SIG-M5 (cell line): ENCODE data around the gene RECK.

ENCODE experiments used
- DNase-seq: peaks from one replicate; lab custom pipeline; 2025; lab: John Stamatoyannopoulos, UW

RECK gene

DNA sequence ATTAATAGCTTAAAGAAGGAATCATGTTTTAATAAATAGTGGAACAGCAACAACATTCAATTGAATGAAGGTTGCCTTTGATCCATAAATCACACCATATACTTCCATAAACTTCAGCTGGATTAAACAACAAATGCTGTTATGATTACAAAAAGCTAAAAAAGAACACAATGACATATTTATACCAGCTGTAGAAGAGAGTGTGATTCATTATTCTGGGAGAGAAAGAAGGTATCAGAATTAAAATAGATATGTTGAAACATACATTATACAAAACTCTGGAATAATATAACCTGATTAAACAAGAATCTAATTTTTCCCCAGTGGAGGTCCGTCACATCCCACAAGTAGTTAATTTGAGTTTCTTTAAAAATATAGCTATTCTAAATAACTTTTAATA, 7.5 kb upstream of the RECK start:
- DNase-seq = no peak

DNA sequence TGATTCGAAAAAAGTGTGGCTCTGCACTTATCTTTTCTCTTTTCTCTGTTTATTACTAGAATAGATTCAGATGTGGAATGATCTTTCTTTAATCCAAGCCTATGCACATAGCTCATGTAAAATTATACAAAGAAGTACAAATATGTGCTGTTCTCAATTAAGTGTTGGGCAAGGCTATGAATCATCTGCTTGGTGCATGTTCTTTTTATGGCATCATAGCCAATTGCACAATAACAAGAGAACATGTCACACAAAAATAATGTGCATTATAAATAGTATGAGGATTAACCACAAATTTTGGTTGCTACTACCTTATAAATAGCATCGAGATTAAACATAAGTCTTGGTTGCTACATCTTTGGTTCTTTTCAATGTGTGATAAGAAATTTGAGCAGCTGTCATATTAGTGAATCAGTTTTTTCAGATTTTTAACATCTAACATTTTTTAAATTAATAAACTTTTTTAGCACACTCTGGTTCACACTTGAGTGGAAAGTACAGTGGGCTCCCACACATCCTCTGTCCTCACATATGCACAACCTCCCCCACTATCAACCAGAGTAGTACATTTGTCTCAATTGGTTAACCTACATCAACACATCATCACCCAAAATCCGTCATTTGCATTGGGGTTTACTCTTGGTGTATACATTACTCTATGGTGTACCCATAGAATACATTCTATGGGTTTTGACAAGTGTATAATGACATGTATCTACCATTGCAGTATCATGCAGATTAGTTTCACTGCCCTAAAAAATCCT, 6.8 kb upstream of the RECK start:
- DNase-seq = peak; percentile 37

DNA sequence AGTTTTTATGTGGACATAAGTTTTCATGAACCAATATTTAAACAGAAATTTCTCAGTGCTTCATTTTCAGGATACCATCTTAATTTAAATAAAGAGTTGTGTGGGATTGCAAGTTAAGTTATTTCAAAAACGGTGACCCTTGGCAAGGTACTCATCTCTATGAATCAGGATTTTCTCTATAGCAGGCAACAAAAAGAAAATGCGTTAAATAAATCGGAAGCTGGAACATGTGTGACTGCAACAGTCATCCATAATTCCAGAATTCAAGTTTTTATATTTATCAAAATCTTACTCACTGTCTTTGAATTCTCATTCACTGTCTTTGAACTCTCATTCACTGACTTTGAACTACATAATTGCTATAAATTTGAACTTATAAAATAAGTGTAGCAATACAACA, 5.8 kb upstream of the RECK start:
- no peak for DNase-seq

DNA sequence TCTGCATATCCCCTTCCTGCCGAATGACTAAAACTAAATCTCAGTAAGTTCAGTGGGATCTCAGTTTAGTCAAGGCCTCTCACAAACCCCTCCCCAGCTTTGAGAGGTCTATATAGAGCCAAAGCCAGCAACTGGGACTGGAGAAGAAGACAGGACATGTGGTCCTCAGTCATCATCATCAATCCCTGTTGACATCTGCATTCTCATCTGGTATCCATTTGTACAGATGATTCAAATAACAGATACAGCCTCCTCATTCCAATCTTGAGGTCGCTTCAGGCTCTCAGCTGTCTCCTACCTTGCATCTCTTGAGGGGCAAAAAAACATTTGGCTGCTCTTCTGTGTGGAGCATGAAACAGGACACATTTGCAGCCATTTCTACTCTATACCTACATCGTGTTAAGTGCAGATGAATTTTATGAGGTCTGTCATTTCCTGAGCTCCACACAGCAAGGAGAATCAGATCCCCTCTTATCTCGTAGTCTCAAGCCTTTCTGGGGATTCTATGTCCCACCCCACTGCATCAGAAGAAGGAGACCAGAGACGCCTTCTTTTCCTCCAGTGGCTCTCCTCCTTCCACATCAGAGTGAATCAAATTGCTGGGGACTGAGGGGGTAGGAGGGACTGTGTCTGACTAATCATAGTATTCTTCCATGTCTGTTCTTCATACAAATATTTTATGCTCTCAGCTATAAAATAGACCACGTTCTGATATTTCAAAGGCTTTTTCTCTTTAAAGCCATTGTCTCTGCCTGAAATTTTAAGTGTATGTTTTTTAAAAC, 4.7 kb upstream of the RECK start:
- no peak for DNase-seq

DNA sequence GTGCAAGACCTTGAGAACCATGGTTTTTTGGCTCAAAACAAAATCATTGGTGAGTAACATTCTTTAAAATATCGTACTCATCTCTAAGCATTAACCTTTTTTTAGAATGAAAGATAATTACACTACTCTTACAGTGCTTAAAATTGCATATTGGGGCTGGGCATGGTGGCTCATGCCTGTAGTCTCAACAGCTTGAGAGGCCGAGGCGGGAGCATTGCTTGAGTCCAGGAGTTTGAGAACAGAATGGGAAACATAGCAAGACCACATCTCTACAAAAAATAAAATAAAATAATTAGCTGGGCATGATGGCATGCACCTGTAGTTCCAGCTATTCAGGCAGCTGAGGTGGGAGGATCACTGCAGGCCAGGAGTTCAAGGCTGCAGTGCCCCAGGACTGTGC, 2.9 kb upstream of the RECK start:
- DNase-seq = no peak

DNA sequence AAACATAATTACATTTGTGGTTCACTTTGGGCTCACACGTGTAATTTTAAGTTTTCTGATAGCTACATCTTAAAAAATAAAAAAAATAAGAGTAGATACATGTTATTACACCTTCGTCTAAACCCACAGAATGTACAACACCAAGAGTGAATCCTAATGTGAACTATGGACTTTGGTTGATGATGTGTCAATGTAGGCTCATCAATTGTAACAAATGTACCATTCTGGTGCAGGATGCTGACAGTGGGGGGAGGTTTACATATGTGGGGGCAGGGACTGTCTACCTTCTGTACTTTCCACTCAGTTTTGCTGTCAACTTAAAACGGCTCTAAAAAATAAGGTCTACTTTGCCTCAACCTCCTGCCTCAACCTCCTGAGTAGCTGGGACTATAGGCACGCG, 2.5 kb upstream of the RECK start:
- no peak for DNase-seq

DNA sequence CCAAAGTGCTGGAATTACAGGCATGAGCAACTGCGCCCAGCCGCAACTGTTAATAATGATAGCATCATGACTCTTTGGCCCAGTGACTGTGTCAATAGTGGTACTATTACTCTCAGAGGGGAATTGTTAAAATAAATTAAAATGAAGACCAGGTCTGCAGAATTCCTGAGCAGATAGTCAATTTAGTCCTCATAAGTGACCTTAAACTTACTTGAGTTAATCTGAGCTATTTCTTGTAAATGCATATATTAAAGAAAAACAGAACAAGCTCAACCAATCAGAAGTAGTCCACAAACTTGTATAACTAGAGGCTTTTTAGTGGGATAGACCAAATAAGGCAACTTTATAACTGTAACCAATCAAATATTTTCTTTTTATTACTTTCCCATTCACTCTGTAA, 1.7 kb upstream of the RECK start:
- DNase-seq = no peak

DNA sequence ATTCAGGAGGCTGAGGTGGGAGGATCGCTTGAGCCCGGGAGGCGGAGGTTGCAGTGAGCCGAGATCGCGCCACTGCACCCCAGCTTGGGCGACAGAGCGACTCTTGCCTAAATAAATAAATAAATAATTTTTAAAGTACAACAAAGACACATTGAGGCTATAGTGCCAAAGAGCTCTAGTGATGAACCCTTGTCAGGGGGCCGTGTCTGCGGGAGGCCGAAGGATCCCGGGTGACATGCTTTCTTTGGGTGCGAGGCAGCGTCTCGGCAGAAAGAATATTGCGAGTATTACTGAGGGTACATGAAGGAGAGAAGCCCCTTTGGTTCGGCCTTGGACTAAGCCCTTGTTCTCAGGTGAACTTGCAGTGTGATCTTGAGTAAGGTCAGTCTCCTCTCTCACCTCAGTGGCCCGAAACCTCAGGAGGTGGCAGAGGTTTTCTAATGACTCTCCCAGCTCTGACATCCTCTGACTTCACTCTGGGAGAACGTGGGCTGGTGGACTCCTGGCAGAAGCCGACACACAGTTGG, 397 bp upstream of the RECK start:
- DNase-seq = no peak

DNA sequence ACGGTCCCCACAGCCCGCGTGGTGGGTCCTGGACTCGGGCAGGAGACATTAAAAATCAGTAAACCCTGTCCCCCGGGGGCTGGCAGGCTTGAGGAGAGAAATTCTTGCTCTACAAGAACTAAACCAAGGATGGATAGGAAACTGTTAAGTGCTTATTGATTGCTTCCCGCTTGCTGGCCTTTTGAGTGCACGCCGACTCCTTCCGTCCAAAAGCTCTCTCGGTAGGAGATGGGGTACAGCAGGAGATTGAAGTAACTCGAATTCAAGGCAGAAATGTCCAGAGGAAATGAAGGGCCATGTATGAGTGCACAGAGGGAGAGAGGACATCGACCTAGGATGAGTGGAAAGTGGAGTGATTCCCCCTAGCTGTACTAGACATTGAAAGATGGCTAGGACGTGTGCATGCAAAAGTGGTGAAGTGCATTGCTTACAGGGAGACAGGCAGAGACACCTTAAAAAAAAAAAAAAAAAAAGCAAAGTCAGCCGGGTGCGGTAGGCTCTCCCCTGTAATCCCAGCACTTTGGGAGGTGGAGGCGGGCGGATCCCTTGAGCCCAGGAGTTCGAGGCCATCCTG, 923 bp downstream of the RECK start:
- no peak for DNase-seq

DNA sequence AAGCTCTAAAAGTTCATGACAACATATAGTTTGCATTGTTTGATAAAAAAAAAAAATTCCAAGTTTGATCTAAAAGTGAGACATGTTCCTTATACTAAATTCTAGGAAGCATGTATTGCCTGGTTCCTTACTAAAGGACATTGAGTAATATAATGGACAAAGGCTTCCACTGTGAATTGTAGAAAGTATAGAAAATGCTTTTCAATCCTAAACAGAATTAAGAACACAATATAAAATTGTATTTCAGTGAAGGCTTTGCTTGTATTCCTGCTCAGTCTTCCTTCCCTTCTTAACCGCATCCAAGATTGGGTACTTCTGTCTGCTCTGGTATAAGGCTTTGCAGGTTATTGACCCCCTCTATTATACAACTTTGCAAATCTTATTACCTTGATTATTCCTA, 2.4 kb downstream of the RECK start:
- DNase-seq = no peak

DNA sequence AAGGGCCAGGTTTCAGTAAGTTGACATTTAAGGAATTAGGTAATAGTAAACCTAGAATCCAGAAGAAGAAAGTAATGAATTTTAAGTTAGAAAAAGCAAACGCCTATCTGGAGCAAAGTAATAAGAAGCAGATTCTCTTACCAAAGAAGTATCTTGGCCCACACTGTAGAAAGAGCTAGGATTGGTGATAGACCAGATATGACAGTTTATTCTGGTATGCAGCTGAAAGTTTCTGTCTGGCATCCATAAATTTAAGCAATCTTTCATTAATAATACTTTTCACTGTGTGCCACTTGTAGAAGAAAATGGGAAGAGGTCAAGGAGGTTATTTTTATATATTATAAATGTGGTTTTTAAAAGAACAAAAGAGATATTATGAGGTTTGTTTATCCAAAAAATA, 3.0 kb downstream of the RECK start:
- DNase-seq = no peak

DNA sequence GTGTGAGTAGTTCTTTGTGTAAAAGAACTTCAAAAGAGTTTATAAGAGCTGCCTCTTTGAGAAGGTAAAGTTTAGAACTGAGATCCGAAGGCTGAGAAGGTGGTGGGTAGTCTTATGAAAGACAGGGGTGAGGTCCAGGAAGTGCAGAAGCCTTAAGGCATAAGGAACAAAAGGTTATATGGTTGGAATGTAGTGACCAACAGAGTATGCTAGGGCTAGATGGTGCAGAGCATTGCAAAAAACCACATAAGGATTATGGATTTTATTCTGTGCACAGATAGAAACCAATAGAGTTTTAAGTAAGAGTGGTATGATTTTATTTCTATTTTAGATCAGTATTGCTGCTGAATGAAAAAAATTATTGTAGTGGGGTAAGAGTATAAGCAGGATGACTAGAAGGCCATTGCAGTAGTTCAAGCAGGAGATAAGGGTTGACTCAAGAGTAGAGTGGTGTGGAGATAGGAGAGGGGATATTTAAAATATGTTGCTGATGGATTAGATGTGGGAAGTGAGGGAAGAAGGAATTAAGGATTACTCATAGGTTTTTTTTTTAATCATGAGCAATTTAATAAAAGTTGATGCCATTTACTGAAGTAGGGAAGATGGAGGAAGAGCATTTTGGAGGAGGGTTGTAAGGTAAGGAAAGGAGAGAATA, 3.7 kb downstream of the RECK start:
- no peak for DNase-seq

DNA sequence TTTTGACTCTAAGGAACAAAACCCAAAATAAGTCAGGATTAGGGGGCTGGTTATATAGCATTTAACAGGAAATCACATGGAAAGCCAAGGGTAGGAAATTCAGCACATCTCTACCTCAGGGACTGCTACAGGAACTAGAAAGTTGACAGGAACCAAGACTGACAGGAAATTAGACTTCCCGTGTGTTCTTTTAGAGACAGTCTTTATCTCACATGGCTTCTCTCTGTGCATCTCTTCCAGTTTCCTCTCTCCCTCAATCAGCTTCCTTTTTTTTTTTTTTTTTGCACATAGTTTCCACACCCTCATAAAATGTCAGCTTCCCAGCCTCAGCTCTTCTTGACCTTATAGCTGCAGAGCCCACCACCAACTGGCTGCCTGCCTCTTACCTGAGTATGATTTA, 4.8 kb downstream of the RECK start:
- no peak for DNase-seq

DNA sequence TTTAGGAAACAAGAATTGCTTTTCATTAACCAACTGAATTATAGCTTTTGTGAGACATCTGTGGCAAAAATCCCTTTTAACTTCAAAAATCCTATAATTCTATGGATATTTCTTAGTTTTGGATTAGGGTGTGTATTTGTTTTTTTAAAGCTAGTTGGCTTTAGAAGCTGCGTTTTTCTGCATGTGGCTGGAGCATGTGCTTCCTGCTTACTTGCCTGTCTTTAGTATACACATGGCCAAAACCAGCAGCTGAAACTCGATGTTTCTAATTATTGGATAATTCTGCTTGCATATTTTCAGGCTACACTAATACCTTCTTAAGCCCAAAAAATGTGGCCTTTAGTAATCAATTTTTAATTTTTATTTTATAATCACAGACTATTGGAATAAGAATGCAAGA, 8.9 kb downstream of the RECK start:
- no peak for DNase-seq

DNA sequence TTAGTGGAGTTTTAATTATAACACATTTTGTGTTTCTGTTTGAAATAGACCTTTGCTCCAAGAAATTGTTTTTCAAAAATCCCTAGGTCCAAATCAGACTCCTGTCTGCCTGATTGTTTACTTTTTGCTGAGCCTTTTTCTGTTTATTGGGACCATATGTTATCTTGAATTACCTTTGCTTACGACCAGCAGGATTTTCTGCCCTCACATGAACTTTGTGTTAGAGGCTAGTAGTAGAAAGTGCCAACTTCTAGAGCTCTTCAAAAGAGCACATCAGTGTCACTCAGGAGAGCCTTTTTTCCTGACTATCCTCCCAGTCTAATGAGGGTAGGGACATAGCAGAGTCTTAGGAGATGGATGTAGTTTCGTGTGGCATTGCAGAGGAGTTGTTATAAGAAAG, 10.2 kb downstream of the RECK start:
- DNase-seq = no peak

DNA sequence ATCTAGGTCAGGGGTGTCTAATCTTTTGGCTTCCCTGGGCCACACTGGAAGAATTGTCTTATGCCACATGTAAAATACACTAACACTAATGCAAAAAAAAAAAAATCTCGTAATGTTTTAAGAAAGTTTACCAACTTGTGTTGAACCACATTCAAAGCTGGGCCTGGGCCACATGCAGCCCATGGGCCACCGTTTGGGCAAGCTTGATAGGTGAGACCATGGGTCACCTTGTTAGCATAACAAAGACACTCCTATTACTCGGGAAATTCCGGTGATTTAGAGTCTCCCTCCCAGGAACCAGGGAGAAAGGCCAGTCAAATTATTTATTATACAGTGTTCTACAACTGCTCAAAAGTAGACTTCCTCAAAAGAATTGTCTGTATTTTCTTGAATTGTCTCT, 12.7 kb downstream of the RECK start:
- no peak for DNase-seq

DNA sequence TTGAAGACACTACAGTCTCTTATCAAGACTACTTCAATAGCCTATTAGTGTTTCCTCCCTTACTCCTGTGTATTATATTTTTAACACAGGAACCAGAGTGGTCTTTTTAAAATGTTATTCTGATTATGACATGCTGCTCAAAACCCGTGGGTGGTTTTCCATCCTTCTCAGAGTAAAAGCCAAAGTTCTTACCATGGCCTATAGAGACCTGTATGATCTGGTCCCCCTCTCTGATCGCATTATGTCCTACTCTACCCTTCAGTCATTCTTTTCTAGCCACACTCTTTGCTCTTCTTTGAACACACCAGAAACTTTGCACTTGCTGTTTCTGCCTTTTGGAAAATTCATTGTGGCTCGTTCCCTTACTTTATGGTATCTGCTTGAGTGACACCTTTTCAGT, 13.8 kb downstream of the RECK start:
- no peak for DNase-seq

DNA sequence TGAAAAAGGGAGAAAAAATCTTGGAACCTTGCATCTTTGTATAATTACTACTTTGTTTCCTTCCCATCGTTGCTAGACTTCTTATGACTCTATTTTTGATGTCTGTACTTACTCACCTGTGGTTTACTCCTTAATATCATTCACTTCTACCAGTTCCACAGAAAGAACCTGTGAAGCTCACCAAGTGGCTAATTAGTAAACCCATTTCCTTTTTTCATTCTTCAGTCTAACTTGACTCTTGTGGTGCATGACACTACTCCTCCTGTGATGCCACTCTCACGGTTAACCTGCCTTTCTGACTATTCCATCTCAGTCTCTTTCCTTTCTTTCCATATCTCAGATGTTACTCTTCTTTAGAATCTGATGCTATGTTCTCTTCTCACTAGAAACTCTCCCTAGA, 14.6 kb downstream of the RECK start:
- no peak for DNase-seq

DNA sequence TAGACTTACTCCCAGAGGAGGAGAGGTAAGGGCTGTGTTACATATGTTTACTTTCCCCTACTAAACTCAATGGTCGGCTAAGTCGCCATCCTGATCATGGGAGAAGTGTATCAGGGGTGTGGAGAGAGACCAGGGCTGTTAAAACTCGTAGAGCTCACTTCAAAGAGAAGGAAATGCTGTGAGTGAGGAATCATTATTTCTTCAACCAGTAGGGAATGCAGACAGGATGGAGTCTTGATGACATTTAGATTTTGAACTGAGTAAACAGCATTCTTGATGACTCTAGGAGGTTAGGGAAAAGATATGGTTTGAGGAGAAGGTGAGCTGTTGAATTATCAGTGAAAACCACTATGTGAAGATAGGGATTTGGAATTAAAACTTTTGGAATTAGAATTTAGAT, 17.3 kb downstream of the RECK start:
- no peak for DNase-seq

DNA sequence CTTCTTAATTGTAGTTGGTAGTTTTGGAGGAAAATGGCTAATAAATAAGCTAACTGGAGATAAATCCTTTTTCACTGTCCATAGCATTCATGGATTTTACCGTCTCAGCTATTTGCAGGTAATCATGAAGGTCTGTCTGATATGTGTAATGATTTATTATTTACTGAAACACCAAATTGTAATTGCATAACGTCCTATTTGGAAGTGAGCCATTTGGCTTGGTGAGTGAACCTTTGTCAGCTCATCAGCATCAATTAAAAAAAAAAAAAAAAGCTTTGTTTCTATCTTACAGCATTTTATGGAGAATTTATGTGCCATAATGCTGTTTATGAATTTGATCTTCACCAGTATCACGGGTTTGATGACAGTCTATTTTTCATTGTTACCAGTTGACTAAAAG, 20.2 kb downstream of the RECK start:
- no peak for DNase-seq

DNA sequence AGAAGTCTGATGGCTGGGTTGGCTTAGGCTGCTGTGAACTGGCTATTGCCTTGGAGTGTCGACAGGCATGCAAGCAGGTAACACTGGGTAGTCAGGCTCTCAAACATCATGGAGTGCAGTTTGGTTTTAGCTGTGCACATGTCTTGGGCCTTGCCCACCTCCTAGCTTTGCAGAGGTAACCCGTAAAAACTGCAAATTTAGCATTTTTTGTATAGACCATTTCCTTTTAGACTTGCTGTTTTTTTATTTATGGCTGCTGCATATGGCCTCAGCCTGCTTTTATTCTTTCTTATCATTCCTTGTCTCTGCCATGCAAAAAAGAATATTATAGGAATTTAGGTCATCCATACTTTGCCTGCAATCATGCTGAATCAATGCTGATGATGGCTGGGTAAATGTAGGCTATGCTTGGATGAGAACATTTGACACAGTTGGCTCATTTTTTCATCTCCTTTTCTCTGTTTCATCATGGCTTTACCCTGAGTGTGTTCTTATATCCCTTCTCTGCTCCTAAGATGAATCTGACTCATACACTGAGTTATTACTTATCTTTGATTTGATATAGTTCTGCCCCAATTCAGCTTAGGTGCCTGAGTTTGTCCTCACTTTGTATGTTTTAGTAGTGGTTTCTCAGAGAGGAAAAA, 27.2 kb downstream of the RECK start:
- DNase-seq = no peak

DNA sequence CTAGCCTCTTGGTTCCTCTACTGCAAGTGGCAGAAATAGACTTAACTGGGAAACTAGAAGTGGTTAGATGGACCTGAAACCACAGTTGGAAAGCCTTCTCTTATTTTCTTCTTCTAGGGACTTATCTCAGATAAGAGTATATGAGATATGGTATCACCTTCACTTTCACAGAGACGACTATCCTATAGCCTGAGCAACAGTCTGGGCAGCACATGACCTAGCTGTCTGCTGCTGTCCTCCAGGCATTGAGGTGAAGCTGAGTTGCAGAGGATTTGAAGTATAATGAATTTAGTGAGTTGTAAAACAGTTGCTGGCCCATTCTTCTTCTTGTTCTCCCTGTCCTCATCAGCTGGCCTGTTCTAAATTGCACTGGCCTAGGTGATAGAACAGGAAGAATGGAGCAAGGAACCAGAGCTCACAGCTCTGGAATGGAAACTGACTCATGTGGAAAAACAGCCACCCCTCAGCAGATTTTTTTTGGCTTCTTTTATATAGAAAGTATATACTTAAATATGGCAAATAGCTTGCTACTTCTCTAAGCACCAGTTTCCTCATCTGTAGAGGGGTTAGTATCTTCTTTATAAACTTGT, 27.8 kb downstream of the RECK start:
- DNase-seq = no peak
